ENCODE data around the gene NPPB.

Gene NPPB

GRCh38 chr1:11857164-11857851 is 1.4 kb downstream of the NPPB start:
- H3K4me3 ChIP-seq (replicated peaks; ENCODE audit: low read depth, low read length): no peak overlapping the region
- TF ChIP-seq, protein P1, sequence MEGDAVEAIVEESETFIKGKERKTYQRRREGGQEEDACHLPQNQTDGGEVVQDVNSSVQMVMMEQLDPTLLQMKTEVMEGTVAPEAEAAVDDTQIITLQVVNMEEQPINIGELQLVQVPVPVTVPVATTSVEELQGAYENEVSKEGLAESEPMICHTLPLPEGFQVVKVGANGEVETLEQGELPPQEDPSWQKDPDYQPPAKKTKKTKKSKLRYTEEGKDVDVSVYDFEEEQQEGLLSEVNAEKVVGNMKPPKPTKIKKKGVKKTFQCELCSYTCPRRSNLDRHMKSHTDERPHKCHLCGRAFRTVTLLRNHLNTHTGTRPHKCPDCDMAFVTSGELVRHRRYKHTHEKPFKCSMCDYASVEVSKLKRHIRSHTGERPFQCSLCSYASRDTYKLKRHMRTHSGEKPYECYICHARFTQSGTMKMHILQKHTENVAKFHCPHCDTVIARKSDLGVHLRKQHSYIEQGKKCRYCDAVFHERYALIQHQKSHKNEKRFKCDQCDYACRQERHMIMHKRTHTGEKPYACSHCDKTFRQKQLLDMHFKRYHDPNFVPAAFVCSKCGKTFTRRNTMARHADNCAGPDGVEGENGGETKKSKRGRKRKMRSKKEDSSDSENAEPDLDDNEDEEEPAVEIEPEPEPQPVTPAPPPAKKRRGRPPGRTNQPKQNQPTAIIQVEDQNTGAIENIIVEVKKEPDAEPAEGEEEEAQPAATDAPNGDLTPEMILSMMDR (IDR thresholded peaks at IDR 0.05; ENCODE audit: low read depth, low read length, missing control alignments): no peak
- no peak for DNase-seq (ENCODE audit: extremely low read depth, low read depth)

- no peak for DNase-seq (ENCODE audit: extremely low read depth, low read depth)
- TF ChIP-seq, protein P1 (IDR thresholded peaks at IDR 0.05; ENCODE audit: low read depth, low read length, missing control alignments): no peak
- no peak overlapping the region for H3K4me3 ChIP-seq (replicated peaks; ENCODE audit: low read depth, low read length)
These were observed 2.0 kb downstream of the NPPB start for GRCh38 chr1:11856698-11857097.

- no peak overlapping the region for H3K4me3 ChIP-seq (replicated peaks; ENCODE audit: low read depth, low read length)
- TF ChIP-seq, protein P1 (IDR thresholded peaks at IDR 0.05; ENCODE audit: low read depth, low read length, missing control alignments): no peak
- no peak for DNase-seq (ENCODE audit: extremely low read depth, low read depth)
These were observed 3.3 kb downstream of the NPPB start for GRCh38 chr1:11855430-11855829.

DNA sequence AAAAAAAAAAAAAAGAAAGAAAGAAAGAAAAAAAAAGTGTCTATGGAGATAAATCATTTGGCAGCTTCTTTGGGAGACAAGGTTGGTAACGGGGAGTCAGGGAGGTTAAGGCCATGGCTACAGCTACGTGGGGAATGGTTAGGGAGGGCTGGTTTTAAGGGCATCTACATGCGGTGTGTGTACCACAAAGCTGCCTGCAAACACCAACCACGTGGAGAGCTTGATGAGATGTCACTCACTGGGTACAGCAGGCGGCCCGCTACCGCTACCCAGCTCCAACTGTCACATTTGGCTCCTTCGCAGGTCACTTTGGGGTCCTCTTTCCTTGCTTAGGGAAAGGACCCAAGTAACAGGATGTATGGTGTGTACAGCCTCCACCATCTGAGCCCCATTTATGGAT is 4.2 kb downstream of the NPPB start:
- DNase-seq (ENCODE audit: extremely low read depth, low read depth): no peak
- no peak overlapping the region for H3K4me3 ChIP-seq (replicated peaks; ENCODE audit: low read depth, low read length)
- TF ChIP-seq, protein P1 (IDR thresholded peaks at IDR 0.05; ENCODE audit: low read depth, low read length, missing control alignments): no peak

DNA sequence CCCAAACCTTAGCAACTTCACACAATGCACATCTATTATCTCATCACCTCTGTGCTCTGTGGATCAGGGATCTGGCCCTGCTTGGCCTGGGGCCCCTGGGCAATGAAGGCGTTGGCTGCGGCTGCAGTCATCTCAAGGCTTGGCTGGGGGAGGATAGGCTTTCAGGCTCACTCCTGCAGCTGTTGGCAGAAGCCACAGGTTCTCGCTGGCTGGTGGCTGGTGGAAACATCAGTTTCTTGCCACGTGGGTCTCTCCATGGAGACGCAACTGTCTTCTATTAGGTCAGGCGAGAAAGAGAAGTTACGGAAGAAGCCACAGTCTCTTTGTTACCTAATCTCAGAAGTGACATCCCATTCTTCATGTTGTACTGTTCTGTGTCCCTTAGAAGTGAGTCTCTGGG is 7.6 kb downstream of the NPPB start:
- DNase-seq (ENCODE audit: extremely low read depth, low read depth): no peak
- H3K4me3 ChIP-seq (replicated peaks; ENCODE audit: low read depth, low read length): no peak overlapping the region
- TF ChIP-seq, protein P1 (IDR thresholded peaks at IDR 0.05; ENCODE audit: low read depth, low read length, missing control alignments): no peak

DNA sequence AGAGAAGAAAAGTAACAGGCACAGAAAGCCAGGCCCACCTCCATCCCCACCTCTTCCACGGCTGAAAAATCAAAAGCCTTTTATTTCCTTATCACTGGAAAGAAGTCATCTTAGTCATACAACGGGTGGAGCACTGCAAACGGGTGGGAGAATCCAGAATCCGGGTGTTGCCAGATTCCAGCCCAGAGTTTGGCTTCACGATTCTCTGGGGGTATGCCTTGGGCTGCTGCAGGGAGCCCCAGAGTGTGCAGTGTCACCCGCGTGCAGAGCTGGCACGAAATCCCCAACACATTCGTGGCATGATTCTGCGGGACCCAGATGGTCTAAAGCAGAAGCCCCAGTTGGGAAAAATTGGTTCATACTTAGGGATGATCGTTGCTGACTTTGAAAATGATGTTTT is 8.6 kb downstream of the NPPB start:
- no peak for DNase-seq (ENCODE audit: extremely low read depth, low read depth)
- H3K4me3 ChIP-seq (replicated peaks; ENCODE audit: low read depth, low read length): no peak overlapping the region
- TF ChIP-seq, protein P1 (IDR thresholded peaks at IDR 0.05; ENCODE audit: low read depth, low read length, missing control alignments): no peak

DNA sequence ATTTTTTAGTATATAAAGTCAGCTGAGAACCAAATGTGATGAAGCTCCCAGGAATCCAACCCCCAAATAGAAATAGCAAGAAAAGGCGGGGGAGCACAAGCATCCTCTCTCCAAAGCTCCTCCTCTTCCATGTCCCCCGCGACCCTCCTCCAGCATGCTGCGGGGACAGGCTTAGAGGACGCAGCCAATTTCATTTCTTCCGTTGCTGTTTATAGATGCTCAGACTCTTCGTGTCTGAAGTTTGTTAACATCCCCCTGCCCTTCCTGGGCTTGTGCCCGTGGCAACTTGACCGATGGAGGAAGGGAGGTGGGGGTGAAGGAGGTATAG is 10.4 kb downstream of the NPPB start:
- TF ChIP-seq, protein P1 (IDR thresholded peaks at IDR 0.05; ENCODE audit: low read depth, low read length, missing control alignments): no peak
- H3K4me3 ChIP-seq (replicated peaks; ENCODE audit: low read depth, low read length): no peak overlapping the region

More for the DNA sequence above, 10.4 kb downstream of the NPPB start:
- no peak for DNase-seq (ENCODE audit: extremely low read depth, low read depth)
